IPS-18c (cell line): ENCODE measurements around the gene RAB15.
"Not testable (repeated sequence)": the region's sequence is repeated elsewhere in the genome, so short reads cannot be mapped to it uniquely, and the experiment has no call there.

Source experiments
- H3K4me3 ChIP-seq: 2 replicates; pipeline ENCODE4 v1.7.0; 2013; ENCODE audit warnings: low read depth, mild to moderate bottlenecking, low read length, moderate library complexity; ENCODE audit not compliant: insufficient read depth
- H3K9me3 ChIP-seq: one replicate; pipeline ENCODE4 v1.6.1; 2013; ENCODE audit warnings: mild to moderate bottlenecking, low read length, moderate library complexity; ENCODE audit not compliant: control insufficient read depth, insufficient read depth

RAB15 gene

GRCh38 chr14:64931123-64931522 is 41.0 kb downstream of the RAB15 start:
- Histone ChIP-seq H3K9me3 (no peaks in the 10 kb centered on the region), H3K4me3 (no peak overlapping the region)

GRCh38 chr14:64930085-64930843 is 41.9 kb downstream of the RAB15 start:
- no peak overlapping the region for H3K4me3 ChIP-seq
- H3K9me3 ChIP-seq: no peaks in the 10 kb centered on the region

GRCh38 chr14:64929014-64929359 is 43.1 kb downstream of the RAB15 start:
- Histone ChIP-seq H3K4me3 (no peak overlapping the region), H3K9me3 (no peaks in the 10 kb centered on the region)

- Histone ChIP-seq H3K9me3 (no peaks in the 10 kb centered on the region), H3K4me3 (no peak overlapping the region)
Observed at GRCh38 chr14:64928239-64929013, 43.7 kb downstream of the RAB15 start.

- Histone ChIP-seq H3K9me3 (no peaks in the 10 kb centered on the region), H3K4me3 (no peak overlapping the region)
Observed at GRCh38 chr14:64927031-64927430, 45.1 kb downstream of the RAB15 start.

GRCh38 chr14:64926398-64926995 is 45.6 kb downstream of the RAB15 start:
- H3K4me3 ChIP-seq: no peak overlapping the region
- H3K9me3 ChIP-seq: no peaks in the 10 kb centered on the region

- H3K9me3 ChIP-seq: no peaks in the 10 kb centered on the region
- H3K4me3 ChIP-seq: no peak overlapping the region
Observed at GRCh38 chr14:64923015-64923414, 49.1 kb downstream of the RAB15 start.

GRCh38 chr14:64920465-64920864 is 51.7 kb downstream of the RAB15 start:
- no peak overlapping the region for H3K4me3 ChIP-seq
- no peaks in the 10 kb centered on the region for H3K9me3 ChIP-seq

- H3K4me3 ChIP-seq: no peak overlapping the region
- H3K9me3 ChIP-seq: no peaks in the 10 kb centered on the region
Observed at GRCh38 chr14:64919618-64920017, 52.5 kb downstream of the RAB15 start.

- no peaks in the 10 kb centered on the region for H3K9me3 ChIP-seq
- H3K4me3 ChIP-seq: no peak overlapping the region
Observed at GRCh38 chr14:64919215-64919614, 52.9 kb downstream of the RAB15 start.

GRCh38 chr14:64918216-64918615 is 53.9 kb downstream of the RAB15 start:
- no peaks in the 10 kb centered on the region for H3K9me3 ChIP-seq
- H3K4me3 ChIP-seq: no peak overlapping the region

- Histone ChIP-seq H3K4me3 (no peak overlapping the region), H3K9me3 (no peaks in the 10 kb centered on the region)
Observed at GRCh38 chr14:64915797-64916196, 56.3 kb downstream of the RAB15 start.

GRCh38 chr14:64915029-64915424 is 57.1 kb downstream of the RAB15 start:
- peak overlapping the region; percentile 97 for H3K4me3 ChIP-seq
- no peaks in the 10 kb centered on the region for H3K9me3 ChIP-seq

- Histone ChIP-seq H3K4me3 (peak within 1 kb of the TSS; percentile 97), H3K9me3 (no peaks in the 10 kb centered on the region)
Observed at GRCh38 chr14:64914237-64915028, 57.7 kb downstream of the RAB15 start, which contains the start of gene CHURC1. CHURC1 (plus strand) TSS chr14:64914455; CDS start chr14:64914496, 41 bp downstream.

- not testable (repeated sequence) for H3K9me3 ChIP-seq, H3K4me3 ChIP-seq
Observed at GRCh38 chr14:64913477-64913876, 58.7 kb downstream of the RAB15 start.

GRCh38 chr14:64912261-64912660 is 59.9 kb downstream of the RAB15 start:
- Histone ChIP-seq H3K4me3 (no peak overlapping the region), H3K9me3 (no peaks in the 10 kb centered on the region)

- no peak overlapping the region for H3K4me3 ChIP-seq
- no peaks in the 10 kb centered on the region for H3K9me3 ChIP-seq
Observed at GRCh38 chr14:64910847-64911495, 61.2 kb downstream of the RAB15 start.
